GM21360 (cell line): ENCODE results near the gene SNTG2.

Source experiments
- ATAC-seq: cut with Tn5 transposase; IDR thresholded peaks from one replicate; pipeline ENCODE4 v1.9.1; 2021; ENCODE audit warnings: mild to moderate bottlenecking, moderate library complexity; ENCODE audit not compliant: unreplicated experiment

Gene SNTG2

DNA sequence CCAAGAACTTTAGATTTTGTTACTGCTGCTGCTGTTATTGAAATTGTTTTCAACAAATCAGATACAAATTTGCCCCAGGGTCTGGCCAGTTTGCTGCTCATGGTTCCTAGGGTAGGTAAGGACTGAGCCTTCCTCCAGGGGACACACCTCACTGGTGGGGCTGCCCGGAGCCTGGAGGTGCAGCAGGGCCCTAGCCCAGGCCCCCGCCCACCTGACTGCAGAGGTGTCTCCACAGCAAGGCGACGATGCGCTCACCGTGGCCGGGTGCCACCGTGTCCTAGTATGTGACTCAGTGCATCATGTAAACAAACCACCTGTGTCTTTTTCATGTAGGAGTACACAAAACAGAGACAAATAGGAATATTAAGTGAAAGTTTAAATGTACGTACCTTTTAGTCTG, 309.1 kb downstream of the SNTG2 start:
- ATAC-seq = no peak

GRCh38 chr2:1262609-1263008, 312.0 kb downstream of the SNTG2 start:
- no peak for ATAC-seq

- no peak for ATAC-seq
These were observed 314.8 kb downstream of the SNTG2 start for GRCh38 chr2:1265454-1265853.

DNA sequence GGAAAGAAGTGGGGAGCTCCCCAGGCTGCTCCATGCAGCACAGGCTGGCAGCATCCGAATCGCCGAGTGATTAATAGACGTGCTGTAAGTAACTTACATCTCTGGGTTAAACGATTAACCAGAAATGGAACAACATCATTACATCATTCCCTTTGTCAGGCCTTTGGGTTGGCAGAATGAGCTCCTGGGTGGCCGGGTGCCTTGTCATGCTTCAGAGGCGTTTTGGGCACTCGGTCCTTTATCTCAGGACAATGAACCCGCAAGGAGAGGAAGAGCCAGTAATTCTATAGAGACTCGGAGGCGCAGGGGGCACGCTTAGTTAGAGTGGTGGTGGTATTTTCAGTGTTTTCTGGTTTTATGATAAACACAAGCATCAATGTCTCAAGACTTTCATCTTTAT, 315.7 kb downstream of the SNTG2 start:
- ATAC-seq = no peak

DNA sequence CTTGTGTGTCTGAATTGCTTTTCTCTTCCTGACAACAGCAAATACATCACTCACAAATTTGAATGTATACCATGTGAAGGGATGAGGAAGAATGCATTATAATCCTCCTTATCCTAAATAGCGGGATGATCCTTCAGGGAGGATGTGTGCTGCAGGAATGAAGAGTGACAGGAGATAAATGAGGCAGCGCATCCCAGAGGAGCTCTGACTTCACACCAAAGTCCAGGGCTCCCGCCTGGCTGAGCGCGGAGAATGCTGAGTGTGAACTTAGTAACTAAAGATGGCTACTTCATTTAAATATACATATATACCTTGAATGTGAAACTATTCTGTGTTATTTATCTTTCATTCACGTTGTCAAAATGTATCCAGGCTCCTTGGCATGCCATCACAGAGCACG, 317.4 kb downstream of the SNTG2 start:
- ATAC-seq = no peak

DNA sequence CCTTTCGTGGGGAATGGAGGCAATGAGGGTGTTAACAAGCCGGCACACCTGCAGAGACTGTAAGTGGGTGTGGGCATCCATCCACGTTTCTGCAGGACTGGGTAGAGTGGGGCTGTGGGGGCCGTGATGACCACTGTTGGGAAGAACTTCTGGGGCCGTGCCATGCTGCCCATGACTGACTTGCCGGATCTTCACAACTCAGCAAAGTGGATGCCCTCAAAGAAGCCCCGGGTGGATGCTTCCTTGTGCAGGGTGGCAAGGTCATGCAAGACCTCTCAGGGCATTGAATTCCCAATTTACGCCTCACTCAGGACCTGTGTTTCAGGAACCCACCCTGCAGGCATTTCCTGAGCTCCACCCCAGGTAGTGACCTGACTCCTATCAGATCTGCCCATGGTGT, 319.2 kb downstream of the SNTG2 start:
- ATAC-seq = no peak

DNA sequence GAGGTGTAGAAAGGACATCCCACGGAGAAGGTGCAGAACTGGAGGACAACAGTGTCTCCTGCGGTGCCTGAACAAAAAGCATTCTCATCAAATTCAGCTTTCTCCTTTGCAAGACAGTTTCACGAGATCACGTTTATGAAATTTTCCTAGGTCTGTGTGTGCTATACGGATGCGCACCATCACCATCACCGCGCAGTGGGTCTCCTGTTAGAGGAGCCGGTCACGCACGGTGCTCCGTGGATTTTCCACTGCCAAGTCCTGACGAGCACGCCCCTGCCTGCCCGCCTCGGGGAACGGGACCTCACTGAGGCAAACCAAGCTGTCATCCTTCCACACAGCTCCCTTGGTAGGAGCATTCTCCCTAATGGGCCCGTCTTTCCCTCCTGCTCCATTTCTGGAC, 322.2 kb downstream of the SNTG2 start:
- no peak for ATAC-seq

- ATAC-seq = no peak
These were observed 327.0 kb downstream of the SNTG2 start for GRCh38 chr2:1277634-1278033.

- no peak for ATAC-seq
These were observed 327.5 kb downstream of the SNTG2 start for GRCh38 chr2:1278125-1278524.

GRCh38 chr2:1278861-1279260, 328.2 kb downstream of the SNTG2 start:
- no peak for ATAC-seq

GRCh38 chr2:1282552-1282951, 331.9 kb downstream of the SNTG2 start:
- ATAC-seq = no peak

GRCh38 chr2:1283020-1283801, 332.6 kb downstream of the SNTG2 start:
- no peak for ATAC-seq

- no peak for ATAC-seq
These were observed 333.2 kb downstream of the SNTG2 start for GRCh38 chr2:1283871-1284270.

- ATAC-seq = no peak
These were observed 336.3 kb downstream of the SNTG2 start for GRCh38 chr2:1286929-1287328.

- ATAC-seq = no peak
These were observed 336.8 kb downstream of the SNTG2 start for GRCh38 chr2:1287427-1287826.

GRCh38 chr2:1294900-1295299, 344.3 kb downstream of the SNTG2 start:
- no peak for ATAC-seq

GRCh38 chr2:1295740-1296139, 345.1 kb downstream of the SNTG2 start:
- ATAC-seq = no peak

DNA sequence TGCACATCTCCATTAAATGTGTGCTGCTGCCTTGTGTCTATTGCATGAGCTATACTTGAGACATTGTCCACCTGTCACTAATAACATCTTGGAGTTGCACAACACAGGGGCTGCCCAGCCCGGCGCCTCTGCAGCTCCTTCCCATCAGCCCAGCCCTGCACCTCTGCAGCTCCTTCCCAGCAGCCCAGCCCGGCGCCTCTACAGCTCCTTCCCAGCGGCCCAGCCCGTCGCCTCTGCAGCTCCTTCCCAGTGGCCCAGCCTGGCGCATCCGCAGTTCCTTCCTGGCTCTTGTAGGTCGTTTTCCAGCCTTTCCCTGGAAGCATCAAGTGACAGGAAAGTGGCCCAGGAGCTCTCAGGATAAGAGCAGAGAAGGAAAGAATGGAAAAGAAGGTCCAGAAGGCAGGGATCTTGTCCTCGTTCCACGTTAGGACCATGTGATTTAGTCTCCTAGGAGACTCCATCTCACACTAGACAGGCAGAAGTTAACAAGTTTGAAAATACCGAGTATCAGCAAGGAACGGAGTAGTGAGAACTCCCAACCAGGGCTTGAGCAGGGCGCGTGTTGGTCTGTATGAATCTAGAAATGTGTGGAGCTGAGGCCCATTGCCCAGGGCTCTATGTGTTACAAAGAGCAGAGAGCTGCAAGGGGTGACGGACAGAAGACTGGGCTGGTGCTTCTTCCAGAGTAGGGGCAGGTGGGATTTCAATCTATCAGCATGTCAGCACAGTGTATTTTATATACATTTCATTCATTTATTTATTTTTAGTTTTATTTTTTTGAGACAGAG, 346.9 kb downstream of the SNTG2 start:
- no peak for ATAC-seq

DNA sequence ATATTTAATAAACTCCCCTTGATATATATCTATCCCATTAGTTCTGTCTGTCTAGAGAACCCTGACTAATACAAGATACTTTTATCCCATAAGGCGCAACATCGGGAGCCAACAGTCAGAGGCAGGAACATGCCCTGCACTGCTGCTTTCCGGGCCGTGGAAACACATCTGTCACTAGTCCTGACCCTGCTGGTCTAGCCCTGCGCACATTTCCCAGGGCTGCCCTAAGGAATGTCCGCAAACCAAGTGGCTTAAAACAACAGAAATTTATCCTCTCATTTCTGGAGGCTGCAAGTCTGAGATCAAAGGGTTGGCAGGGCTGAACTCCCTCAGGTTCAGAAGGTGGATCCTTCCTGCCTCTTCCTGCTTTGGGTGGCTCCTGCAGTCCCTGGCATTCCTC, 348.4 kb downstream of the SNTG2 start:
- ATAC-seq = no peak

GRCh38 chr2:1300284-1300683, 349.6 kb downstream of the SNTG2 start:
- no peak for ATAC-seq

- no peak for ATAC-seq
These were observed 350.4 kb downstream of the SNTG2 start for GRCh38 chr2:1301056-1301455.

GRCh38 chr2:1305342-1306013, 354.8 kb downstream of the SNTG2 start:
- no peak for ATAC-seq
